Hepatocyte (in vitro differentiated cells): Measurements from ENCODE around the gene SYVN1. TPM values are rescaled to one million over a fixed set of nuclear protein-coding genes. Genes with fewer than 3 reads are reported as not detected.

Experiments
- DNase-seq: peaks from one replicate; pipeline ENCODE4 v3.0.0-alpha.2; 2016; ENCODE audit warnings: low spot score
- H2AFZ ChIP-seq: fragments of 200-600 bp; sonication (generic); 2 replicates; pipeline ENCODE4 v1.6.0; 2016; ENCODE audit warnings: antibody characterized with exemption, mild to moderate bottlenecking
- H3K27ac ChIP-seq: fragments of 200-600 bp; sonication (generic); 2 replicates; pipeline ENCODE4 v1.5.1; 2016; ENCODE audit warnings: mild to moderate bottlenecking
- H3K27me3 ChIP-seq: fragments of 200-600 bp; sonication (generic); 2 replicates; pipeline ENCODE4 v1.6.1; 2016
- H3K36me3 ChIP-seq: fragments of 200-600 bp; sonication (generic); replicated peaks from 2 replicates; pipeline ENCODE4 v1.5.1; 2016; ENCODE audit warnings: low read depth; ENCODE audit not compliant: insufficient read depth
- H3K4me1 ChIP-seq: fragments of 200-600 bp; sonication (generic); 2 replicates; pipeline ENCODE4 v1.5.1; 2016; ENCODE audit warnings: mild to moderate bottlenecking, moderate library complexity; ENCODE audit not compliant: insufficient read depth
- H3K4me2 ChIP-seq: fragments of 200-600 bp; sonication (generic); 2 replicates; pipeline ENCODE4 v1.6.0; 2016
- H3K4me3 ChIP-seq: fragments of 200-600 bp; sonication (generic); 2 replicates; pipeline ENCODE4 v1.5.1; 2016; ENCODE audit warnings: mild to moderate bottlenecking
- H3K79me2 ChIP-seq: fragments of 200-600 bp; sonication (generic); 2 replicates; pipeline ENCODE4 v1.6.0; 2017; ENCODE audit warnings: mild to moderate bottlenecking
- H3K9me2 ChIP-seq: fragments of 200-600 bp; sonication (generic); replicated peaks from 2 replicates; pipeline ENCODE4 v1.6.0; 2017; ENCODE audit warnings: mild to moderate bottlenecking; ENCODE audit not compliant: insufficient read depth
- H3K9me3 ChIP-seq: fragments of 200-600 bp; sonication (generic); 2 replicates; pipeline ENCODE4 v1.5.1; 2016; ENCODE audit warnings: low read depth, mild to moderate bottlenecking
- H4K20me1 ChIP-seq: fragments of 200-600 bp; sonication (generic); 2 replicates; pipeline ENCODE4 v1.6.0; 2016; ENCODE audit warnings: mild to moderate bottlenecking; ENCODE audit not compliant: insufficient read depth, poor library complexity, severe bottlenecking
- CTCF ChIP-seq: fragments of 200-600 bp; sonication (generic); IDR thresholded peaks from 2 replicates; pipeline ENCODE4 v1.5.1; 2016; ENCODE audit warnings: antibody characterized with exemption, mild to moderate bottlenecking; ENCODE audit not compliant: poor library complexity
- EZH2 ChIP-seq: fragments of 200-600 bp; sonication (generic); IDR thresholded peaks from 2 replicates; pipeline ENCODE4 v1.6.1; 2016; ENCODE audit warnings: antibody characterized with exemption, mild to moderate bottlenecking, borderline replicate concordance
- EZH2phosphoT487 ChIP-seq: fragments of 200-600 bp; sonication (generic); IDR thresholded peaks from one replicate; pipeline ENCODE4 v1.6.1; 2018; ENCODE audit warnings: antibody characterized with exemption, mild to moderate bottlenecking, low read depth, moderate library complexity; ENCODE audit not compliant: unreplicated experiment, severe bottlenecking
- WGBS: methylation state at CpG from one replicate; pipeline ENCODE4 v1.1.6; 2016; ENCODE audit warnings: low lambda C conversion rate; ENCODE audit errors: missing lambda C conversion rate; 5-methylcytosine and 5-hydroxymethylcytosine counted together
- polyA plus RNA-seq: library from polyadenylated mRNA; unstranded; fragments of >200 nt; fragmentation: Nextera tagmentation; extraction: Ambion mirVana; gene quantifications from 2 replicates; pipeline ENCODE4 v1.2.1, GENCODE V29; 2016
- total RNA-seq: library from RNA; depleted of rRNA; stranded (reverse); fragments of >200 nt; gene quantifications from 2 replicates; pipeline ENCODE4 v1.2.3, GENCODE V29; 2014

SYVN1 gene
- total and polyA plus RNA-seq, 2 experiments from 2014 or later = 27.7 to 31.8 TPM

- no peaks in the 10 kb centered on the region for H3K9me2 ChIP-seq
- TF ChIP-seq EZH2phosphoT487 (no peak), EZH2 (no peak), CTCF (no peak)
- H4K20me1 ChIP-seq = peaks cover 4% of the 10 kb centered on the region
- H2AFZ ChIP-seq = peak overlapping the region; percentile 14
- H3K27ac ChIP-seq = peak overlapping the region; percentile 85
- no peaks in the 10 kb centered on the region for H3K36me3 ChIP-seq
- peaks cover 30% of the 10 kb centered on the region for H3K79me2 ChIP-seq
- no peaks in the 10 kb centered on the region for H3K9me3 ChIP-seq
- H3K4me1 ChIP-seq = peaks cover 17% of the 10 kb centered on the region
- peak overlapping the region; percentile 16 for H3K4me3 ChIP-seq
- 70% methylated on average over 11 of the region's 11 CpGs for WGBS
- no peaks in the 10 kb centered on the region for H3K27me3 ChIP-seq
- DNase-seq = no peak
- H3K4me2 ChIP-seq = peak overlapping the region; percentile 73
Observed at GRCh38 chr11:65135633-65136145, 1.4 kb upstream of the SYVN1 start.

- no peaks in the 10 kb centered on the region for H3K9me2 ChIP-seq
- H3K36me3 ChIP-seq = no peaks in the 10 kb centered on the region
- H2AFZ ChIP-seq = peak overlapping the region; percentile 34
- peak overlapping the region; percentile 95 for H3K4me2 ChIP-seq
- peak overlapping the region; percentile 98 for H3K27ac ChIP-seq
- DNase-seq = peak; percentile 96
- WGBS = 2% methylated on average over 24 of the region's 24 CpGs
- peaks cover 4% of the 10 kb centered on the region for H4K20me1 ChIP-seq
- peaks cover 17% of the 10 kb centered on the region for H3K4me1 ChIP-seq
- H3K27me3 ChIP-seq = no peaks in the 10 kb centered on the region
- TF ChIP-seq EZH2phosphoT487 = no peak
- TF ChIP-seq EZH2 = no peak
- no peak for TF ChIP-seq CTCF
- H3K4me3 ChIP-seq = peak overlapping the region; percentile 29
- H3K9me3 ChIP-seq = no peaks in the 10 kb centered on the region
- H3K79me2 ChIP-seq = peaks cover 30% of the 10 kb centered on the region
Observed at GRCh38 chr11:65134952-65135632, 773 bp upstream of the SYVN1 start.

GRCh38 chr11:65133724-65134123 lies 595 bp downstream of the SYVN1 start:
- Histone ChIP-seq H4K20me1 (peaks cover 4% of the 10 kb centered on the region), H3K27me3 (no peaks in the 10 kb centered on the region), H3K9me2 (no peaks in the 10 kb centered on the region), H3K4me3 (peak overlapping the region; percentile 29), H3K9me3 (no peaks in the 10 kb centered on the region), H3K27ac (peak overlapping the region; percentile 98), H3K36me3 (no peaks in the 10 kb centered on the region), H3K4me2 (peak overlapping the region; percentile 95), H3K79me2 (peaks cover 30% of the 10 kb centered on the region), H3K4me1 (peaks cover 17% of the 10 kb centered on the region), H2AFZ (no peak overlapping the region)
- no peak for TF ChIP-seq EZH2
- no peak for TF ChIP-seq CTCF
- TF ChIP-seq EZH2phosphoT487 = no peak
- 3% methylated on average over 20 of the region's 20 CpGs for WGBS
- DNase-seq = no peak
